AG04450 (cell line): ENCODE results near the gene EFCAB5. TPM values are rescaled to one million over a fixed set of nuclear protein-coding genes. Genes with fewer than 3 reads are reported as not detected.

Experiments used
- CTCF ChIA-PET: fragments of 300-600, 350-600 bp; formaldehyde crosslinking; extraction: SDS; loops from one replicate; lab custom pipeline; 2022; ENCODE audit warnings: antibody characterized with exemption, inconsistent platforms; lab: Charles Lee
- POLR2A ChIA-PET: fragments of 350-600 bp; formaldehyde crosslinking; extraction: SDS; loops from one replicate; lab custom pipeline; 2021; ENCODE audit warnings: antibody characterized with exemption, inconsistent platforms; lab: Yijun Ruan, JAX
- DNase-seq: peaks from one replicate; pipeline ENCODE4 v3.0.0-alpha.2; 2011; ENCODE audit warnings: low read depth, low spot score
- H3K27ac ChIP-seq: one replicate; pipeline ENCODE4 v1.5.1; 2012; ENCODE audit warnings: low read depth, low read length, control low read depth
- H3K27me3 ChIP-seq: one replicate; pipeline ENCODE4 v1.6.0; 2012; ENCODE audit warnings: low read length; ENCODE audit not compliant: control insufficient read depth, insufficient read depth
- H3K4me3 ChIP-seq: 2 replicates; pipeline ENCODE4 v1.5.1; 2011; ENCODE audit warnings: mild to moderate bottlenecking, low read depth, low read length, control low read depth
- H3K9me3 ChIP-seq: 2 replicates; pipeline ENCODE4 v1.5.1; 2012; ENCODE audit warnings: low read length; ENCODE audit not compliant: control insufficient read depth, insufficient read depth
- polyA plus RNA-seq: library from polyadenylated mRNA; depleted of rRNA; stranded (reverse); fragments of >200 nt; gene quantifications from 2 replicates; pipeline ENCODE4 v1.2.3, GENCODE V29; 2011
- TF ChIP-seq, protein P1 (sequence below): IDR thresholded peaks from 2 replicates; pipeline ENCODE4 v1.5.1; 2011; ENCODE audit warnings: low read depth, low read length, control low read depth, inconsistent platforms

Gene EFCAB5
- polyA plus RNA-seq, 1 experiment: 0.24 TPM

- H3K27ac ChIP-seq: no peak overlapping the region
- peaks cover 5% of the 10 kb centered on the region for H3K27me3 ChIP-seq
- CTCF ChIA-PET: interaction anchor here (0.6 to 6.7 kb wide), 14 partner anchors 11 to 514 kb away, joined by 3 to 178 read pairs (median 5); partner anchors contain the start of gene SSH2
- H3K4me3 ChIP-seq: no peak overlapping the region
- H3K9me3 ChIP-seq: no peaks in the 10 kb centered on the region
- peak; percentile 61 for DNase-seq
- POLR2A ChIA-PET: no interaction called here
- TF ChIP-seq, protein P1, sequence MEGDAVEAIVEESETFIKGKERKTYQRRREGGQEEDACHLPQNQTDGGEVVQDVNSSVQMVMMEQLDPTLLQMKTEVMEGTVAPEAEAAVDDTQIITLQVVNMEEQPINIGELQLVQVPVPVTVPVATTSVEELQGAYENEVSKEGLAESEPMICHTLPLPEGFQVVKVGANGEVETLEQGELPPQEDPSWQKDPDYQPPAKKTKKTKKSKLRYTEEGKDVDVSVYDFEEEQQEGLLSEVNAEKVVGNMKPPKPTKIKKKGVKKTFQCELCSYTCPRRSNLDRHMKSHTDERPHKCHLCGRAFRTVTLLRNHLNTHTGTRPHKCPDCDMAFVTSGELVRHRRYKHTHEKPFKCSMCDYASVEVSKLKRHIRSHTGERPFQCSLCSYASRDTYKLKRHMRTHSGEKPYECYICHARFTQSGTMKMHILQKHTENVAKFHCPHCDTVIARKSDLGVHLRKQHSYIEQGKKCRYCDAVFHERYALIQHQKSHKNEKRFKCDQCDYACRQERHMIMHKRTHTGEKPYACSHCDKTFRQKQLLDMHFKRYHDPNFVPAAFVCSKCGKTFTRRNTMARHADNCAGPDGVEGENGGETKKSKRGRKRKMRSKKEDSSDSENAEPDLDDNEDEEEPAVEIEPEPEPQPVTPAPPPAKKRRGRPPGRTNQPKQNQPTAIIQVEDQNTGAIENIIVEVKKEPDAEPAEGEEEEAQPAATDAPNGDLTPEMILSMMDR: peak; percentile 76
Measured at GRCh38 chr17:30095507-30096244, 154.2 kb downstream of the EFCAB5 start.

GRCh38 chr17:30101686-30102390 is 160.4 kb downstream of the EFCAB5 start:
- CTCF ChIA-PET: no interaction called here
- TF ChIP-seq, protein P1: no peak
- no peak overlapping the region for H3K4me3 ChIP-seq
- POLR2A ChIA-PET: no interaction called here
- DNase-seq: no peak
- peaks cover 8% of the 10 kb centered on the region for H3K27me3 ChIP-seq
- H3K27ac ChIP-seq: no peak overlapping the region
- H3K9me3 ChIP-seq: no peaks in the 10 kb centered on the region

DNA sequence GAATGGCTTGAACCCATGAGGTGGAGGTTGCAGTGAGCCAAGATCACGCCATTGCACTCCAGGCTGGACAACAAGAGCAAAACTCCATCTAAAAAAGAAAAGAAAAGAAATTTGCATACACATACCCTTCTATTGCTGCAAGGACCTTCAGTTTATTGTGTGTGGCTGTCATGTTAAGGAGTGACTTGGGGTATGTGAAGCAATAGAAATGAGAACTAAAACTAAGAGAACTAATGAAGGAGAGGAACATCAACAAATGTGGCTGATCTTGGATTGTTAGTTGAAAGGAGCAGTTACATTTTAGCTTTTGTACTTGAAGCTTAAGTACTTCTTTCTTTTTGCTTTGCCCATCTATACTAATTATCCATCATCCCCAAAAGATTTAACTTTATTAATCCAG is 162.5 kb downstream of the EFCAB5 start:
- no peak for DNase-seq
- TF ChIP-seq, protein P1: no peak
- Histone ChIP-seq H3K9me3 (no peaks in the 10 kb centered on the region), H3K27ac (no peak overlapping the region), H3K27me3 (peaks cover 4% of the 10 kb centered on the region), H3K4me3 (no peak overlapping the region)
- CTCF ChIA-PET: interaction anchor here (0.5 to 7.7 kb wide), 53 partner anchors 10 to 721 kb away, joined by 3 to 178 read pairs (median 4); partner anchors contain the start of genes BLMH, CRLF3 and TMIGD1
- POLR2A ChIA-PET: no interaction called here

DNA sequence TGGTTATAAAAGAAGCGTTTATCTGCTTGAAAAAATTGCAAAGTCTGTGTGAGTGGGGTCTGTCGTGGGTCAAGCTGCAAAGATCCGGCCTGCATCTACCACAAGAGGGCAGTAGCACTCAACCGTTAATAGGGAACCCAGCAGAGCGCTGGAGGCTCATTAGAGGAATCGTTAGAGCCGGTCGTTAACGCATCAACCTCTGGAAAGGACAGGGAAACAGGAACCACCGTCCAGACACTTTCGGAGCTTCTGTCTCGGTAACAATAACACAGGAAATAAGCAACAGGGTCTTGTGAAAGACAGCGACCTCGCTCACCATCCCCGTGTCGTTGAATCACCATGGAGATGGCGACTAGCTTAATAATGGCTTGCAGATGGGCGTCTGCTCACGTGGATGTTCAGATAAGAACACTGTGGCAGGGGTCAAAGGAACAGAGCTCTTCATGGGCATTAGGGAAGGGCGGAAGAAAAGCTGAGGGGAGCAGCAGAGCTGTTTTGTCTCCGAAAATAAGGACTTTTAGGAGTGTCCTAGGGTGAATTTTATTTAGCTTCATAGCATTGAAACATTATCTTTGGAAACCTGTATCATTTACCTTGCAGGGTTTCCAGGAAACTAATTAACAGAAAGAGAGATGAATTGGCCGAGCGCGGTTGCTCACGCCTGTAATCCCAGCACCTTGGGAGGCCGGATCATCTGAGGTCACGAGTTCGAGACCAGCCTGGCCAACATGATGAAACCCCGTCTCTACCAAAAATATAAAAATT is 163.3 kb downstream of the EFCAB5 start:
- H3K27me3 ChIP-seq: peaks cover 3% of the 10 kb centered on the region
- H3K4me3 ChIP-seq: peak overlapping the region; percentile 63
- ChIA-PET POLR2A (interaction anchor here (0.8 to 1.2 kb wide), 2 partner anchors 12 to 488 kb away, joined by 4 to 7 read pairs; no protein-coding TSS in a partner anchor), CTCF (interaction anchor here (0.6 to 7.7 kb wide), 73 partner anchors 9 to 841 kb away, joined by 3 to 178 read pairs (median 4); partner anchors contain the start of genes BLMH, CRLF3, GOSR1 and TMIGD1)
- DNase-seq: peak; percentile 41
- no peaks in the 10 kb centered on the region for H3K9me3 ChIP-seq
- H3K27ac ChIP-seq: no peak overlapping the region
- TF ChIP-seq, protein P1: peak; percentile 94
